H9 (cell line): ENCODE results near the gene RELA. TPM values are rescaled to one million over a fixed set of nuclear protein-coding genes. Genes with fewer than 3 reads are reported as not detected.

Experiments used
- DNase-seq: peaks from one replicate; pipeline ENCODE4 v3.0.0-alpha.2; 2017
- H2AFZ ChIP-seq: one replicate; pipeline ENCODE4 v1.6.1; 2013; ENCODE audit warnings: mild to moderate bottlenecking, low read length, control low read depth, moderate library complexity
- H2AK5ac ChIP-seq: 2 replicates; pipeline ENCODE4 v1.6.1; 2013; ENCODE audit warnings: low read length, control low read depth, mixed read lengths; ENCODE audit not compliant: insufficient read length
- H2BK120ac ChIP-seq: one replicate; pipeline ENCODE4 v1.6.1; 2013; ENCODE audit warnings: low read depth, mild to moderate bottlenecking, low read length, control low read depth, inconsistent platforms; ENCODE audit not compliant: poor library complexity, severe bottlenecking
- H2BK12ac ChIP-seq: 2 replicates; pipeline ENCODE4 v1.6.1; 2013; ENCODE audit warnings: low read length, control low read depth, mixed read lengths, low read depth; ENCODE audit not compliant: insufficient read length
- H2BK15ac ChIP-seq: 2 replicates; pipeline ENCODE4 v1.6.1; 2013; ENCODE audit warnings: low read depth, low read length, control low read depth
- H2BK20ac ChIP-seq: one replicate; pipeline ENCODE4 v1.6.1; 2013; ENCODE audit warnings: low read depth, mild to moderate bottlenecking, low read length, control low read depth, inconsistent platforms; ENCODE audit not compliant: poor library complexity, severe bottlenecking
- H2BK5ac ChIP-seq: 2 replicates; pipeline ENCODE4 v1.6.1; 2013; ENCODE audit warnings: low read length, control low read depth, mixed read lengths; ENCODE audit not compliant: insufficient read length
- H3K14ac ChIP-seq: 2 replicates; pipeline ENCODE4 v1.6.1; 2013; ENCODE audit warnings: low read length, control low read depth; ENCODE audit not compliant: insufficient read depth
- H3K18ac ChIP-seq: 2 replicates; pipeline ENCODE4 v1.6.1; 2013; ENCODE audit warnings: low read depth, mild to moderate bottlenecking, mixed read lengths, low read length, control low read depth; ENCODE audit not compliant: insufficient read length
- H3K23ac ChIP-seq: 2 replicates; pipeline ENCODE4 v1.6.1; 2013; ENCODE audit warnings: low read length, control low read depth, mixed read lengths, low read depth; ENCODE audit not compliant: insufficient read length
- H3K23me2 ChIP-seq: 2 replicates; pipeline ENCODE4 v1.6.1; 2013; ENCODE audit warnings: low read depth, mild to moderate bottlenecking, mixed read lengths, low read length, control low read depth; ENCODE audit not compliant: insufficient read length, poor library complexity, severe bottlenecking
- H3K27ac ChIP-seq: 2 replicates; pipeline ENCODE4 v1.5.1; 2013; ENCODE audit warnings: low read length, control low read depth, mixed read lengths, low read depth; ENCODE audit not compliant: insufficient read length
- H3K27me3 ChIP-seq: 2 replicates; pipeline ENCODE4 v1.6.1; 2013; ENCODE audit warnings: low read length, control low read depth, inconsistent platforms; ENCODE audit not compliant: insufficient read depth
- H3K4ac ChIP-seq: 2 replicates; pipeline ENCODE4 v1.6.1; 2013; ENCODE audit warnings: low read depth, mild to moderate bottlenecking, control low read depth, inconsistent platforms, low read length, moderate library complexity
- H3K4me1 ChIP-seq: 2 replicates; pipeline ENCODE4 v1.6.1; 2013; ENCODE audit warnings: low read length, control low read depth, inconsistent platforms; ENCODE audit not compliant: insufficient read depth
- H3K4me2 ChIP-seq: 2 replicates; pipeline ENCODE4 v1.6.1; 2013; ENCODE audit warnings: low read length, control low read depth, mixed read lengths; ENCODE audit not compliant: insufficient read length, insufficient read depth
- H3K56ac ChIP-seq: 2 replicates; pipeline ENCODE4 v1.6.1; 2013; ENCODE audit warnings: low read depth, mild to moderate bottlenecking, mixed read lengths, low read length, control low read depth; ENCODE audit not compliant: insufficient read length
- H3K79me1 ChIP-seq: 2 replicates; pipeline ENCODE4 v1.6.1; 2013; ENCODE audit warnings: low read depth, mild to moderate bottlenecking, moderate library complexity, low read length, control low read depth, inconsistent platforms; ENCODE audit not compliant: insufficient read depth, poor library complexity, severe bottlenecking
- H3K79me2 ChIP-seq: 2 replicates; pipeline ENCODE4 v1.6.1; 2013; ENCODE audit warnings: low read length, control low read depth, inconsistent platforms; ENCODE audit not compliant: insufficient read depth
- H3K9ac ChIP-seq: 2 replicates; pipeline ENCODE4 v1.6.1; 2013; ENCODE audit warnings: low read length, control low read depth, mixed read lengths; ENCODE audit not compliant: insufficient read length; ENCODE audit errors: extremely low read depth
- H3K9me3 ChIP-seq: one replicate; pipeline ENCODE4 v1.6.1; 2013; ENCODE audit warnings: low read depth, low read length, inconsistent platforms; ENCODE audit not compliant: control insufficient read depth
- H3T11ph ChIP-seq: one replicate; pipeline ENCODE4 v1.6.1; 2013; ENCODE audit warnings: mild to moderate bottlenecking, low read length, control low read depth, inconsistent platforms
- H4K20me1 ChIP-seq: one replicate; pipeline ENCODE4 v1.6.1; 2013; ENCODE audit not compliant: control insufficient read depth, insufficient read length, insufficient read depth
- H4K5ac ChIP-seq: 2 replicates; pipeline ENCODE4 v1.6.1; 2013; ENCODE audit warnings: low read depth, mild to moderate bottlenecking, mixed read lengths, low read length, control low read depth; ENCODE audit not compliant: insufficient read length
- H4K8ac ChIP-seq: replicated peaks from 2 replicates; pipeline ENCODE4 v1.6.1; 2013; ENCODE audit warnings: low read length, control low read depth, mixed read lengths, low read depth; ENCODE audit not compliant: insufficient read length
- H4K91ac ChIP-seq: 2 replicates; pipeline ENCODE4 v1.6.1; 2013; ENCODE audit warnings: low read depth, mild to moderate bottlenecking, moderate library complexity, mixed read lengths, low read length, control low read depth; ENCODE audit not compliant: insufficient read length
- H3K27ac Mint-ChIP-seq, 3 experiments: 2 replicates in 2 of 3; 3 replicates in 1 of 3; pipeline ENCODE4 v1.8.0; 2020 to 2021; ENCODE audit warnings: mixed read lengths in 3 of 3, mild to moderate bottlenecking in 1 of 3, moderate library complexity in 1 of 3
- H3K27me3 Mint-ChIP-seq: 2 replicates; pipeline ENCODE4 v1.8.0; 2021; ENCODE audit warnings: low read depth, mild to moderate bottlenecking, moderate library complexity, mixed read lengths
- H3K36me3 Mint-ChIP-seq, 3 experiments: 2 replicates in 2 of 3; 3 replicates in 1 of 3; pipeline ENCODE4 v1.8.0; 2020 to 2021; ENCODE audit warnings: low read depth in 3 of 3, mixed read lengths in 3 of 3; ENCODE audit not compliant: insufficient read depth in 1 of 3
- H3K4me1 Mint-ChIP-seq, 2 experiments: 2 replicates each; pipeline ENCODE4 v1.8.0; 2020; ENCODE audit warnings: mixed read lengths in 2 of 2
- H3K4me3 Mint-ChIP-seq, 2 experiments: 2 replicates in 1 of 2; 3 replicates in 1 of 2; pipeline ENCODE4 v1.8.0; 2020 to 2021; ENCODE audit warnings: mild to moderate bottlenecking in 2 of 2, mixed read lengths in 2 of 2, moderate library complexity in 1 of 2
- H3K9me3 Mint-ChIP-seq, 2 experiments: 2 replicates in 1 of 2; 3 replicates in 1 of 2; pipeline ENCODE4 v1.8.0; 2020; ENCODE audit warnings: mild to moderate bottlenecking in 2 of 2, mixed read lengths in 2 of 2, moderate library complexity in 1 of 2
- WGBS: extraction: QIAGEN DNeasy Blood & Tissue Kit; methylation state at CpG from one replicate; pipeline ENCODE4 v1.1.7; 2013; ENCODE audit warnings: missing lambda C conversion rate, low lambda C conversion rate, mixed read lengths; ENCODE audit not compliant: insufficient read length; ENCODE audit errors: extremely low coverage; 5-methylcytosine and 5-hydroxymethylcytosine counted together
- total RNA-seq: library from RNA; stranded (reverse); gene quantifications from 2 replicates; pipeline ENCODE4 v1.2.1, GENCODE V29; 2021
- TF ChIP-seq, protein P1 (sequence below): fragments of 200-600 bp; sonication (generic); conservative IDR thresholded peaks from 3 replicates; pipeline ENCODE4 v1.8.0; 2021; ENCODE audit warnings: antibody characterized with exemption, mild to moderate bottlenecking

Gene RELA
- total RNA-seq, 1 experiment from 2014 or later = 48.8 TPM

DNA sequence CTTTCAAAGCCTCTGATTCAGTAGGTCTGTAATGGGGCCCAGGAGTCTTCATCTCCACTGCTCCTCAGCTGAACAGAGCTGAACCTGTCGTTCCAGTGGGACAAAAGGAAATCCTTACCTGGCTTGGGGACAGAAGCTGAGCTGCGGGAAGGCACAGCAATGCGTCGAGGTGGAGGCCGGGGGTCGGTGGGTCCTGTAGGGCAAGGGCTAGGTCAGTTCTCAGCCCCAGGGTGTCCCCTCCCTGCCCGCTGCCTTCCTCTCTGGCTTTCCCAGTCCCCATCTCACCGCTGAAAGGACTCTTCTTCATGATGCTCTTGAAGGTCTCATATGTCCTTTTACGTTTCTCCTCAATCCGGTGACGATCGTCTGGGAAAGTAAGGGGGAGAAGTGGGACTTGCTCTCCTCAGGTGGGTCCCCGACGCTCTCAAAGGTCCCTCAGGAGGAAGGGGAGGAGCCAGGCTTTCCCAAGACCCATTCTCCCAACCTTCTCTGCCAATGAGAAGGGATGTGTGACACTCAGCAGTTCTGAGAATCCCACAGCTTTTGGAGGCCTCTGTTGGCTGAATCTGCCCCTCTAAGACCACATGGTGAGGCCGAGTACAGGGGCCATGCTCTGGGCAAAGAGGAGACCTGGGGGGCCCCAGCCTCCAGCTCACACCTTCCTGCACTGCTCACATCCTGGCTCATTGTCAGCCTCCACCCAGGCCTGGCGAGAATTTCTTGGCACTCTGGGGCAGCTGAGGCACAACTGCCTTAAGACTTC, 7.0 kb downstream of the RELA start:
- no peak overlapping the region for H2AK5ac ChIP-seq
- TF ChIP-seq, protein P1, sequence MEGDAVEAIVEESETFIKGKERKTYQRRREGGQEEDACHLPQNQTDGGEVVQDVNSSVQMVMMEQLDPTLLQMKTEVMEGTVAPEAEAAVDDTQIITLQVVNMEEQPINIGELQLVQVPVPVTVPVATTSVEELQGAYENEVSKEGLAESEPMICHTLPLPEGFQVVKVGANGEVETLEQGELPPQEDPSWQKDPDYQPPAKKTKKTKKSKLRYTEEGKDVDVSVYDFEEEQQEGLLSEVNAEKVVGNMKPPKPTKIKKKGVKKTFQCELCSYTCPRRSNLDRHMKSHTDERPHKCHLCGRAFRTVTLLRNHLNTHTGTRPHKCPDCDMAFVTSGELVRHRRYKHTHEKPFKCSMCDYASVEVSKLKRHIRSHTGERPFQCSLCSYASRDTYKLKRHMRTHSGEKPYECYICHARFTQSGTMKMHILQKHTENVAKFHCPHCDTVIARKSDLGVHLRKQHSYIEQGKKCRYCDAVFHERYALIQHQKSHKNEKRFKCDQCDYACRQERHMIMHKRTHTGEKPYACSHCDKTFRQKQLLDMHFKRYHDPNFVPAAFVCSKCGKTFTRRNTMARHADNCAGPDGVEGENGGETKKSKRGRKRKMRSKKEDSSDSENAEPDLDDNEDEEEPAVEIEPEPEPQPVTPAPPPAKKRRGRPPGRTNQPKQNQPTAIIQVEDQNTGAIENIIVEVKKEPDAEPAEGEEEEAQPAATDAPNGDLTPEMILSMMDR = no peak
- Mint-ChIP-seq H3K4me1 (peaks cover 17 to 20% of the 10 kb centered on the region in 2 experiments), H3K27ac (no peak overlapping the region), H3K4me3 (no peak overlapping the region), H3K27me3 (peaks cover 1% of the 10 kb centered on the region; the same call in 1 of the 2 replicates), H3K9me3 (no peaks in the 10 kb centered on the region), H3K36me3 (peaks cover 39 to 68% (median 58%) of the 10 kb centered on the region in 3 experiments; a peak in 6 of 7 replicates)
- H3K14ac ChIP-seq = no peak overlapping the region
- no peak overlapping the region for H3T11ph ChIP-seq
- H2BK120ac ChIP-seq = no peak overlapping the region
- H3K4ac ChIP-seq = no peak overlapping the region
- no peak overlapping the region for H3K9ac ChIP-seq
- H3K23ac ChIP-seq = no peak overlapping the region
- no peak overlapping the region for H3K18ac ChIP-seq
- peaks cover 3% of the 10 kb centered on the region for H3K79me1 ChIP-seq
- no peaks in the 10 kb centered on the region for H3K9me3 ChIP-seq
- H4K8ac ChIP-seq = no peak overlapping the region
- H3K27ac ChIP-seq = no peak overlapping the region
- H3K27me3 ChIP-seq = no peaks in the 10 kb centered on the region
- H3K23me2 ChIP-seq = peaks cover 4% of the 10 kb centered on the region
- H3K56ac ChIP-seq = no peak overlapping the region
- no peak for DNase-seq
- no CpG with 5 or more reads among the region's 16 CpGs for WGBS
- no peaks in the 10 kb centered on the region for H4K20me1 ChIP-seq
- no peaks in the 10 kb centered on the region for H3K79me2 ChIP-seq
- H3K4me2 ChIP-seq = no peak overlapping the region
- H2BK20ac ChIP-seq = no peak overlapping the region
- H2BK5ac ChIP-seq = no peak overlapping the region
- peaks cover 4% of the 10 kb centered on the region; the same call in 1 of the 2 replicates for H3K4me1 ChIP-seq
- no peak overlapping the region for H4K91ac ChIP-seq
- H2BK15ac ChIP-seq = no peak overlapping the region
- H4K5ac ChIP-seq = no peak overlapping the region
- no peak overlapping the region for H2BK12ac ChIP-seq
- no peak overlapping the region for H2AFZ ChIP-seq
